Measurements from ENCODE around the gene TMEM123.
"Not testable (repeated sequence)": the region's sequence is repeated elsewhere in the genome, so short reads cannot be mapped to it uniquely, and the experiment has no call there.

TMEM123 gene

GRCh38 chr11:102378818-102379217, 73.7 kb downstream of the TMEM123 start:
- Histone ChIP-seq H3K9me3 (ENCODE audit: control insufficient read depth, insufficient read depth, low read length) (no peaks in the 10 kb centered on the region), H3K9ac (ENCODE audit: low read depth, low read length) (no peak overlapping the region), H3K4me1 (ENCODE audit: insufficient read depth, low read length) (no peaks in the 10 kb centered on the region), H3K36me3 (ENCODE audit: insufficient read depth, low read length) (no peaks in the 10 kb centered on the region; the same call in 1 of the 2 replicates)

GRCh38 chr11:102377891-102378290, 74.7 kb downstream of the TMEM123 start:
- no peaks in the 10 kb centered on the region for H3K9me3 ChIP-seq (ENCODE audit: control insufficient read depth, insufficient read depth, low read length)
- H3K36me3 ChIP-seq (ENCODE audit: insufficient read depth, low read length): no peaks in the 10 kb centered on the region; the same call in 1 of the 2 replicates
- H3K4me1 ChIP-seq (ENCODE audit: insufficient read depth, low read length): no peaks in the 10 kb centered on the region
- no peak overlapping the region for H3K9ac ChIP-seq (ENCODE audit: low read depth, low read length)

DNA sequence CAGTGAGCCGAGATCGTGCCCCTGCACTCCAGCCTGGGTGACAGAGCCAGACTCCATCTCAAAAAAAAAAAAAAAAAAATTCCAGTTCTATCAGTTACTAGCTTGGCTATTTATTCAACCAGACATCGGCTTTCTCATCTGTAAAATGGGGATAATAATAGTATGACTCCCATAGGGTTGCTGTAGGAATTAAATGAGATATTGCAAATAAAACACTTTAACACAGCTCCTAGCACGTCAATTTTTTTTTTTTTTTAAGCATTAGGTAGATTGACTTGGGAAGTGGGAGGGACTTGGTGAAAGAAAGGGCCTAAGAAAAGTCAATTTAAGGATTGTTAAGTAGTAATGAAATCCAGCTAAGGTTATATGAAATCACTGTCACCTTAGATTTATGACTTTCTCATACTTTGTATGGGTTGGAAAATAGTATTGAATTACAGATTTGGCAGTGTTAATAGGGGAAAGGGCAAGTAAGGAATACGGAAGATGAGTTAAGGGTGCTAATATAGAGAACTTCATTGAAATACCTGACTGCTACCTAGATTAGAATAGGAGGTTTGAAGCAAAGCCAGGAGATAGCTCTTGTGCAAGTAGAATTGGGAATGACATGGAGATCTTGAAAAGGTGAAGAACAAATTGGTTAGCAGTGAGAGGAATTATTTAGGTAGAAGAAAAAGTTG, 76.7 kb downstream of the TMEM123 start:
- Histone ChIP-seq H3K9me3 (ENCODE audit: control insufficient read depth, insufficient read depth, low read length) (no peaks in the 10 kb centered on the region), H3K4me1 (ENCODE audit: insufficient read depth, low read length) (no peaks in the 10 kb centered on the region), H3K36me3 (ENCODE audit: insufficient read depth, low read length) (no peaks in the 10 kb centered on the region; the same call in 1 of the 2 replicates), H3K9ac (ENCODE audit: low read depth, low read length) (no peak overlapping the region)

DNA sequence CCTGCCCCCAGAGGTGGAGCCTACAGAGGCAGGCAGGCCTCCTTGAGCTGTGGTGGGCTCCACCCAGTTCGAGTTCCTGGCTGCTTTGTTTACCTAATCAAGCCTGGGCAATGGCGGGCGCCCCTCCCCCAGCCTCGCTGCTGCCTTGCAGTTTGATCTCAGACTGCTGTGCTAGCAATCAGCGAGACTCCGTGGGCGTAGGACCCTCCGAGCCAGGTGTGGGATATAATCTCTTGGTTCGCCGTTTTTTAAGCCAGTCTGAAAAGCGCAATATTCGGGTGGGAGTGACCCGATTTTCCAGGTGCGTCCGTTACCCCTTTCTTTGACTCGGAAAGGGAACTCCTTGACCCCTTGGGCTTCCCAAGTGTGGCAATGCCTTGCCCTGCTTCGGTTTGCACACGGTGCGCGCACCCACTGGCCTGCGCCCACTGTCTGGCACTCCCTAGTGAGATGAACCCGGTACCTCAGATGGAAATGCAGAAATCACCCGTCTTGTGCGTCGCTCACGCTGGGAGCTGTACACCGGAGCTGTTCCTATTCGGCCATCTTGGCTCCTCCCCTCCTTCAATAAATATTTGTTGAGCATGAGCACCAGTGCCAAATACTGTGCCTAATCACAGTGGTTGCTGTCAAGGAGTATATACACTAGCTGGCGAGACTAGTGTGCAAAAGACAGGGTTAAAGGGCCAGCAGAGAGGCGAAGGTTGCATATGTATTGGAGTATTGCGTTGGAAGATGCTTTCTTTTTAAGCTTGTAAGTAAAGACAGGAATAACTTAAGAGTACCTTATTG, 77.7 kb downstream of the TMEM123 start:
- H3K4me1 ChIP-seq (ENCODE audit: insufficient read depth, low read length); H3K36me3 ChIP-seq (ENCODE audit: insufficient read depth, low read length); H3K9me3 ChIP-seq (ENCODE audit: control insufficient read depth, insufficient read depth, low read length): not testable (repeated sequence)
- peak overlapping the region; percentile 79 for H3K9ac ChIP-seq (ENCODE audit: low read depth, low read length)

DNA sequence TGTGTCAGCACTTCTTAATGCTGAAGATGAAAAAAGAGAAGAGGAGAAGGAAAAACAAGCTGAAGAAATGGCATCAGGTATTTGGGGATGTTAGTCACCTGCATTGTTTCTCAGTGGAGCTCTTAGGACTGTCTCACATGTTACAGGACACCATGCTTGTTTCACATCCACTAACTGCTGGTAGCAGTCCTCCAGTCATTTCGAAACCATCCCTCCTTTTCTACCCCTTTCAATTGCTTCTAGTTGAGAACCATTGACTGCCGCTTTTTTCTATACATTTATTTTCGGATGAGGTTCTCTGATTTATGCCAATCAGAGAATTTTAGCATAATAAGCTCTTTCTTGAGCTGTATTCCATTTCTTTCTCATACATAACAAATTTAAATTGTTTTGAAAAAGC, 84.1 kb downstream of the TMEM123 start:
- Histone ChIP-seq H3K36me3 (ENCODE audit: insufficient read depth, low read length) (peaks cover 10% of the 10 kb centered on the region), H3K9me3 (ENCODE audit: control insufficient read depth, insufficient read depth, low read length) (no peaks in the 10 kb centered on the region), H3K9ac (ENCODE audit: low read depth, low read length) (no peak overlapping the region), H3K4me1 (ENCODE audit: insufficient read depth, low read length) (no peaks in the 10 kb centered on the region)

GRCh38 chr11:102367364-102367763, 85.2 kb downstream of the TMEM123 start:
- Histone ChIP-seq H3K9ac (ENCODE audit: low read depth, low read length) (no peak overlapping the region), H3K36me3 (ENCODE audit: insufficient read depth, low read length) (peaks cover 10% of the 10 kb centered on the region)

GRCh38 chr11:102364991-102365390, 87.6 kb downstream of the TMEM123 start:
- Histone ChIP-seq H3K9ac (ENCODE audit: low read depth, low read length) (no peak overlapping the region), H3K36me3 (ENCODE audit: insufficient read depth, low read length) (peaks cover 14% of the 10 kb centered on the region), H3K9me3 (ENCODE audit: control insufficient read depth, insufficient read depth, low read length) (no peaks in the 10 kb centered on the region), H3K4me1 (ENCODE audit: insufficient read depth, low read length) (no peaks in the 10 kb centered on the region)

More at GRCh38 chr11:102367364-102367763, 85.2 kb downstream of the TMEM123 start:
- H3K9me3 ChIP-seq (ENCODE audit: control insufficient read depth, insufficient read depth, low read length): no peaks in the 10 kb centered on the region
- H3K4me1 ChIP-seq (ENCODE audit: insufficient read depth, low read length): no peaks in the 10 kb centered on the region

- H3K9me3 ChIP-seq (ENCODE audit: control insufficient read depth, insufficient read depth, low read length): no peaks in the 10 kb centered on the region
- peaks cover 12% of the 10 kb centered on the region for H3K36me3 ChIP-seq (ENCODE audit: insufficient read depth, low read length)
- H3K4me1 ChIP-seq (ENCODE audit: insufficient read depth, low read length): no peaks in the 10 kb centered on the region
- no peak overlapping the region for H3K9ac ChIP-seq (ENCODE audit: low read depth, low read length)
Measured at GRCh38 chr11:102361086-102362031, 91.2 kb downstream of the TMEM123 start.

GRCh38 chr11:102360681-102361080, 91.9 kb downstream of the TMEM123 start:
- Histone ChIP-seq H3K4me1 (ENCODE audit: insufficient read depth, low read length) (no peaks in the 10 kb centered on the region), H3K9me3 (ENCODE audit: control insufficient read depth, insufficient read depth, low read length) (no peaks in the 10 kb centered on the region), H3K36me3 (ENCODE audit: insufficient read depth, low read length) (peaks cover 8% of the 10 kb centered on the region; the same call in 1 of the 2 replicates), H3K9ac (ENCODE audit: low read depth, low read length) (no peak overlapping the region)

DNA sequence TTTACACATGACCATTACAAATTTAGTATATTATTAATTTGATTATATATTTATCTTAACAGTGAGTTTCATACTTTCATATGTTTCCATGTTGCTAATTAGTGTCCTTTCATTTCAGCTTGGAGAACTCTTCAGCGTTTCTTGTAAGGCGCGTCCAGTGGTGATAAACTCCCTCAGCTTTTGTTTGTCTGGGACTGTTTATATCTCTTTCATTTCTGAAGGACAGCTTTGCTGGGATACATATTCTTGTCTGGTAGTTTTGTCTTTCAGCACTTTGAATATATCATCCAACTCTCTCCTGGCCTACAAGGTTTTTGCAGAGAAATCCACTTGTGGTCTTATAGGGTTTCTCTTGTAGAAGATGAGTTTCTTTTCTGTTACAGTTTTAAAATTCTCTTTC, 93.2 kb downstream of the TMEM123 start:
- no peak overlapping the region for H3K9ac ChIP-seq (ENCODE audit: low read depth, low read length)
- peaks cover 5% of the 10 kb centered on the region; the same call in 1 of the 2 replicates for H3K36me3 ChIP-seq (ENCODE audit: insufficient read depth, low read length)
- no peaks in the 10 kb centered on the region for H3K4me1 ChIP-seq (ENCODE audit: insufficient read depth, low read length)
- H3K9me3 ChIP-seq (ENCODE audit: control insufficient read depth, insufficient read depth, low read length): no peaks in the 10 kb centered on the region

- Histone ChIP-seq H3K36me3 (ENCODE audit: insufficient read depth, low read length) (peaks cover 5% of the 10 kb centered on the region; the same call in 1 of the 2 replicates), H3K9ac (ENCODE audit: low read depth, low read length) (no peak overlapping the region), H3K9me3 (ENCODE audit: control insufficient read depth, insufficient read depth, low read length) (no peaks in the 10 kb centered on the region), H3K4me1 (ENCODE audit: insufficient read depth, low read length) (no peaks in the 10 kb centered on the region)
Measured at GRCh38 chr11:102357116-102357515, 95.4 kb downstream of the TMEM123 start.

DNA sequence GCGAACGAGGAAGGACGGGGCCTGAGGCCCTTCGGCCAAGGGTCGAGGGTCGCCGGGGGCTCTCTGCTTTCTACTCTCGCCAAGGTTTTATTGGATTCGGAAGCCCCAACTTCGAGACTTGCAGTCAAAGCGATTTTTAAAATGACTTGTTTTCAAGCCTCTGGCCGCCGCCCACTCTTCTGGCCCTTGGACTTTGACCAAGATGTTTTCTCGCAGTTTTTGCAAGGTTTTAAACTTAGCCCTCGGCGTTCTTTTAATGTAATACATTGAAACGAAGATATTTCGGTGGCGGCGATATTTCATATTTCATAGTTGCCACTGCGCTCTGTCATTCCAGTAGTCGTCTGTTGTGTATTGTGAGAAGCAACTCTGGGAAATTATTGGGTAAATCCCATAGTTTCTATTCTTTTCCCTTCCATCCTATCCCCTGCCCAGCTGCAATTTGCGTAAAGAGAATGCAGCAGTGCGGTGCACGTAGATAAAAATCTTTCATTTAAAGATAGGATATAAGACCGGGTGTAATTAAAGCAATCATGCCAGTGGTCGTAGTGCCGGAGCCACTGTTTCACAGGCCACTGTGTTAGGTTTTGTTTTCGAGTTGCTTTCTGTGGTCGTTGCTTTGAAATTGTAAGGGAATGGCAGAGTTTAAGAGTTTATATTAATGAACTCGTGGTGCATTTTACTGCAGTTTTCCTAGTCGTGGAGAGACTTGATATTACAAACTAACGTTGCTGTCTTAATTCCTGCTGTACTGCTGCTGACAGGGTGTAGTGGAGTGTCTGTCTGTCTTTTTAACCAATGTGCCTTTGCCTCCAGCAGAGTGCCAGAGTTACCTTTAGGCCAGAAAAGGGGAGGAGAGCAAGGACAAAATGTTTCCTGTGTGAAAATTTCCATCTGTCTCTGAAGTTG, 104.8 kb downstream of the TMEM123 start:
- peak overlapping the region; percentile 96 for H3K9ac ChIP-seq (ENCODE audit: low read depth, low read length)
- H3K36me3 ChIP-seq (ENCODE audit: insufficient read depth, low read length): 0 out of 2 replicates have a peak, but pooled peaks cover 6% of the 10 kb centered on the region
- no peaks in the 10 kb centered on the region for H3K9me3 ChIP-seq (ENCODE audit: control insufficient read depth, insufficient read depth, low read length)
- H3K4me1 ChIP-seq (ENCODE audit: insufficient read depth, low read length): peaks cover 4% of the 10 kb centered on the region; the same call in 1 of the 2 replicates

- peak within 1 kb of the TSS; percentile 96 for H3K9ac ChIP-seq (ENCODE audit: low read depth, low read length)
- peaks cover 4% of the 10 kb centered on the region; the same call in 1 of the 2 replicates for H3K4me1 ChIP-seq (ENCODE audit: insufficient read depth, low read length)
- 0 out of 2 replicates have a peak, but pooled peaks cover 6% of the 10 kb centered on the region for H3K36me3 ChIP-seq (ENCODE audit: insufficient read depth, low read length)
- H3K9me3 ChIP-seq (ENCODE audit: control insufficient read depth, insufficient read depth, low read length): no peaks in the 10 kb centered on the region
Measured at GRCh38 chr11:102346748-102347461, 105.7 kb downstream of the TMEM123 start, which contains the start of gene BIRC2. TSS of gene BIRC2 (plus strand) at chr11:102347214. CDS start at chr11:102349855, 2,641 bp downstream.
